Spinal cord (tissue), 10 donors: ENCODE results near the gene STX7. TPM values are rescaled to one million over a fixed set of nuclear protein-coding genes. Genes with fewer than 3 reads are reported as not detected.
A peak's percentile ranks its signal among the peaks of the same experiment; 100 is the strongest.

ENCODE experiments used
- DNase-seq, 6 donors: peaks; one replicate each; pipeline versions ENCODE4 v3.0.0 to v3.0.0-alpha.2; 2013 to 2015; ENCODE audit warnings: low spot score in 6 of 6, low read depth in 4 of 6
- H3K27ac ChIP-seq: one replicate; pipeline ENCODE4 v1.5.1; 2013; ENCODE audit warnings: low read depth, low read length, control low read depth
- H3K27me3 ChIP-seq: one replicate; pipeline ENCODE4 v1.6.1; 2013; ENCODE audit warnings: low read length; ENCODE audit not compliant: control insufficient read depth, insufficient read depth
- H3K36me3 ChIP-seq: one replicate; pipeline ENCODE4 v1.6.1; 2013; ENCODE audit warnings: low read length; ENCODE audit not compliant: control insufficient read depth, insufficient read depth
- H3K4me1 ChIP-seq: one replicate; pipeline ENCODE4 v1.6.1; 2013; ENCODE audit warnings: low read length; ENCODE audit not compliant: control insufficient read depth, insufficient read depth
- H3K4me3 ChIP-seq: one replicate; pipeline ENCODE4 v1.5.1; 2013; ENCODE audit warnings: low read depth, low read length, control low read depth
- H3K9me3 ChIP-seq: one replicate; pipeline ENCODE4 v1.6.1; 2013; ENCODE audit warnings: low read length; ENCODE audit not compliant: control insufficient read depth, insufficient read depth
- WGBS: methylation state at CpG from one replicate; pipeline ENCODE4 v1.1.5; 2013; ENCODE audit warnings: missing lambda C conversion rate; ENCODE audit not compliant: insufficient coverage; 5-methylcytosine and 5-hydroxymethylcytosine counted together
- polyA plus RNA-seq, 2 donors: library from polyadenylated mRNA; unstranded; fragments of 120-200 nt; gene quantifications; one replicate each; pipeline ENCODE4 v1.2.1, GENCODE V29; 2013; ENCODE audit not compliant: insufficient read length in 2 of 2
- total RNA-seq, 2 donors: library from RNA; depleted of rRNA in 1 of 2; stranded (reverse); fragments of 120-200 nt in 1 of 2; fragments of >200 nt in 1 of 2; gene quantifications; one replicate each; pipeline versions ENCODE4 v1.2.3 to v1.2.4, GENCODE V29; 2013 to 2014
- donor health status: healthy.

STX7 gene
- total and polyA plus RNA-seq, 4 donors: 54.1 to 96.6 (median 71.2) TPM

DNA sequence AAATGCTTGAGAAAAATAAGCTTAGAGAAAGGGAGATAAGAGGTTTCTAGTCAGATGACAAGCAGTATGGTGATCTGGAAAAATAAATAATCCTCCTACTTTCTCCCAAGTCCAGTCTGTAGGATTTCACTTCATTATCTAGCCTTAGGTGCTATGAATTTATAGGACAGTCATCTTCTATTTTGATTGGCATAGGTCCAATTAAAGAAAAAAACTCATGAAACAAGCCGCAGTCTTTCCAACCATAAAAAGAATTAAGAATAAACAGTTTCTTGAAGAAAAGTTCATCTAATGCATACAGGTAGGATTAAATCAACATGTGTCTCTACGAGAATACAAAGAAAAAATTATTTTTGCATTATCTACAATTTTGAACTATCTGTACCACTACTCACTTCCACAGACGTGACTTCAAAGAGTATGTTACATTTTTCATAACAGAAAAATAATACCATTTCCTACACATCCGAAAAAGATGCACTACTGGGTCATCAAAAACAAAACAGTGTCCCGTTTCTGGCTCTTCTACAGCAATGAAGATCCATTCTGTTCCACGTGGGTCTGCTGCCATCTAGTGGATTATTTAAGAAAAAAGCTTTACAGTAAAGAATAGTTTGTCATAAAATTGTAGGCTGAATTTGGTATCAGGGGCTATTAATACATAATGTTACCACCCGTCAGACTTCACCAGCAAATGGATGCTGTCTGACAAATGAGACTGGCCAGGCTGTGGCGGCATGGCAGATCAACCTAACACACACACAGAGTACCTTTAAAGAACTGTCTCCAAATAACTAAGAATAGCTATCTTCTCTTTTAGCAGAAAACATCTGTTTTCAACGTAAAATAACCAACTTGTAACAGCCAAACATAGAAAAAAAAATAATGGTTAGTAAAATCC is 28.9 kb downstream of the STX7 start:
- no peak overlapping the region for H3K27ac ChIP-seq
- no peaks in the 10 kb centered on the region for H3K9me3 ChIP-seq
- H3K36me3 ChIP-seq: no peaks in the 10 kb centered on the region
- H3K27me3 ChIP-seq: no peaks in the 10 kb centered on the region
- H3K4me3 ChIP-seq: no peak overlapping the region
- DNase-seq: peak; percentile 49 to 93 (median 66)
- no peaks in the 10 kb centered on the region for H3K4me1 ChIP-seq
- WGBS: 60% methylated on average over 1 of the region's 9 CpGs

DNA sequence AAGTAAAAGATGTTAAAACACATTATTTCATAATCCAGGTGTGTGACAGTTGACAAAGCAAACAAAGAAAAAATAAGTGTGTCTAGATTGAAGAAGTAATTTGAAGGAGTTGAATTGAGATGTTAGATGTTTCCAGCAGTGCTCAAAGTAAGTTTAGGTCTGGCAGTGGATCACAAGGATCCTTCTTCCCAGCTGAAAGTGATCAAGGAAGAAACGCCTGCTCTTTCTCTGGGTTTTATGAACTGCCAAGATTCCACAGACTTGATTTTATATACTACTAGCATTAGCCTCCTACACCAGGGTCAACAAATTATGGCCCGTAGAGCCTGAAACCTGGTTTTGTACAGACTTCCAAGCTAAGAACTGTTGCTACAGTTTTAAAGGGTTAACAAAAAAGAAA is 30.3 kb downstream of the STX7 start:
- WGBS: no CpG with 5 or more reads among the region's 2 CpGs
- Histone ChIP-seq H3K27me3 (no peaks in the 10 kb centered on the region), H3K27ac (no peak overlapping the region), H3K4me1 (no peaks in the 10 kb centered on the region), H3K36me3 (no peaks in the 10 kb centered on the region), H3K4me3 (no peak overlapping the region), H3K9me3 (no peaks in the 10 kb centered on the region)
- DNase-seq: no peak

DNA sequence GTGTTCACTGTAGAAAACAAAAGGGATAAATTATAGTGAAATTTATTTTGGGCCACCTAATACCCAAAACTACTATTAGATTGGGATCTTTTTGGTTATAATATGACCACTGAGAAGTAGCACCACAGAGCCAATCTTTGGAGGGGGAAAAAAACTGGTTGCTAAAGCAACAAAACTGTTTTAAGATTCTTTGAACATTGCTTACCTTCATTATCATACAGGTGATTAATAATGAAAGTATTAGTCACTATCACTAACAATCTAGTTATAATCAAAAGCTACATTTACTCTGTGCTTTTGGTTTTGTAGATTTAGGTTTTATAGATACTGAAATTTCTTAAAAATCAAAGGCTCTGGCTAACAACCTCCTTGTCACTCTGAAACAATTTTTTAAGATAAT is 31.7 kb downstream of the STX7 start:
- no peaks in the 10 kb centered on the region for H3K36me3 ChIP-seq
- no peak for DNase-seq
- no peaks in the 10 kb centered on the region for H3K4me1 ChIP-seq
- H3K27me3 ChIP-seq: no peaks in the 10 kb centered on the region
- no peak overlapping the region for H3K4me3 ChIP-seq
- H3K9me3 ChIP-seq: no peaks in the 10 kb centered on the region
- H3K27ac ChIP-seq: no peak overlapping the region

DNA sequence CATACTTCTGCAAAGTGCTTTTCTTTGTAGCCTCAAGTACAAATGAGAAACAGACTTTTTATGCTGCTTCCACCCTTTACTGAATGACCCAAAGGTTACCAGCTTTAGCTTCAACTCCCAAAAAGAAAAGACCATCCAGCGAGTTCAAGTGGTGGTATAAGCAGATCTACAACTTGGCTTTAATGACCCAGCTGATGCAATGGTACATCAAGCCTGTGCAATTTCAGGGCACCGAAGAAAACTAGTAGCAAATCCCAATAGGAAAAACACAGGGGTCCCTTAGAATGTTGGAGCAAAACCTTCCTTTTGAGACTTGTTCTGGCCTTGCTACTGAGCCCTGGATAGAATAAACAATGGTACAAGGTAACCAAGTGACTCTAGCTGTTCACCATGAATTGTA is 33.8 kb downstream of the STX7 start:
- Histone ChIP-seq H3K4me1 (no peaks in the 10 kb centered on the region), H3K9me3 (no peaks in the 10 kb centered on the region)
- WGBS: 100% methylated on average over 1 of the region's 2 CpGs

DNA sequence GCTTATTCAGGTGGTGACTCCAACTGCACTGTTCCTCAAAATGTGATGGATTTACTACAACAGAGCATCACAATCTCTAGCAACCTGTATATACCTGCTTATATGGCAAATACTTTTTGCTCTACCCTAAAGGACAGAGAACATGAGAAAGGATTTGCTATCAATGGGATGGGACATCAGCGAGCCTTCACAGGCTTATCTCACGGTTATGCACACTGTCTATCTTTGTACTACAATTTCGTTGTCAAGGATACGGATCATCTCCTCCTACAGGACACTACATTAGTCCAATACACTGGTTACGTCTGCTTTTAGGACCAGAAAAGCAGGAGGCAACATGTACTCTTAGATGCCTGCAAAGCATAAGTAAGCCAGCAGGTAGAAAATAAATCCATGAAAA is 34.2 kb downstream of the STX7 start:
- no peaks in the 10 kb centered on the region for H3K9me3 ChIP-seq
- H3K4me1 ChIP-seq: no peaks in the 10 kb centered on the region
- no peak overlapping the region for H3K27ac ChIP-seq
- no peak for DNase-seq
- 87% methylated on average over 4 of the region's 5 CpGs for WGBS
- H3K4me3 ChIP-seq: no peak overlapping the region
- H3K36me3 ChIP-seq: no peaks in the 10 kb centered on the region
- no peaks in the 10 kb centered on the region for H3K27me3 ChIP-seq

More for the DNA sequence above, 33.8 kb downstream of the STX7 start:
- Histone ChIP-seq H3K27ac (no peak overlapping the region), H3K27me3 (no peaks in the 10 kb centered on the region), H3K36me3 (no peaks in the 10 kb centered on the region), H3K4me3 (no peak overlapping the region)
- no peak for DNase-seq

DNA sequence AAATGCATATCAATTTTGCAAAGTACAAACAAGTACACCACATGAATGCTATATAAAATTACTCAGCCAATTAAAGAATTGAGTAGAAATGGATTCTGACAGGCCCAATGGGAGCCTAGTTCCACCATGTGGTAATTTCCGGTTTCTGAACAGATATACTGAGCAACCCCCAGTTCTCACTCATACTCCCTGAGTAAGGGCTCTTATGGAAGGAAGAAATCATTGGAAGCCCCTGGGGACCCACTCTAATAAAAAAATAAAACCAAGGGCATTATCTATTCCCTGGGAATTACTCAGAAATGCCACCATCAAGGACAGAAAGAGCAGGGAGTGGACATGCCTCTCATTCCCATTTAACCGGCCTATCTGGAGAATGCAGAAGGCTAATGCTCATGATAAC is 34.6 kb downstream of the STX7 start:
- Histone ChIP-seq H3K4me3 (no peak overlapping the region), H3K4me1 (no peaks in the 10 kb centered on the region), H3K9me3 (no peaks in the 10 kb centered on the region), H3K27me3 (no peaks in the 10 kb centered on the region), H3K27ac (no peak overlapping the region), H3K36me3 (no peaks in the 10 kb centered on the region)
- WGBS: 100% methylated on average over 1 of the region's 2 CpGs
- no peak for DNase-seq

DNA sequence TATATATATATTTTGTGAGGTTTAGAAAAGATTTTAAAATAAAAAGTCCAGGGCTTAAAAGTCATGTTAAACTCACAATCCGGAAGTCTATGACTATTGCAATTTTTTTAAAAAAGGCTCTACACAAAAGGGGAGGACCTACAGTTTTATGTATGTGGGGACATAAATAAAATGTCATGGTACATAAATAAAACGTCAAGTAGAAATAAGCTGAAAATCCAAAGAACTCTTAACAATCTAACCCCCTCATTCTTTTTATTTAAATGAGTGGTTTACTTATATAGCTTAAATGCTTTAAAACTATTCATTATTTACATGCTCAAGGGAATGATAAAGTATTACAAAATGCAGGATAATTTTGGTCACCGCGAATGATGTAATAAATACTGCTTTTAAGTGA is 36.2 kb downstream of the STX7 start:
- no peak for DNase-seq
- H3K9me3 ChIP-seq: no peaks in the 10 kb centered on the region
- WGBS: no CpG with 5 or more reads among the region's 4 CpGs
- H3K4me3 ChIP-seq: no peak overlapping the region
- H3K27me3 ChIP-seq: no peaks in the 10 kb centered on the region
- no peaks in the 10 kb centered on the region for H3K36me3 ChIP-seq
- H3K4me1 ChIP-seq: no peaks in the 10 kb centered on the region
- H3K27ac ChIP-seq: no peak overlapping the region

DNA sequence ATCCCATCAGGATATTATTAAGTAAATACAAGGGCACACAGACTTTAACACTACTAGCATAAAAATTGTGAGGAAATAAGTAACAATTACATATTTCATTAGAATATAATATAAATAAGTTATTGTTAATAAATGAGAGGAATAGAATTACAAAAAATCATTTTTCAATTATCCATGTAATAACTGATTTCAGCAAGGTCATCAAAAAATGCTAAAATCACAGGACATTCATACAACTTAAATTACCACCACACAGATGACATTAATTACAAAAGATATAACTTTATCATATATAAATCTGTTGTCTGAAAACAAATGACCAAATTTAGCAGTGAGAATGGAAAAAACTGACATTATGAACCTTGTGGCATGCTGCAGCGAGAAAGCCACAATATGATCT is 37.0 kb downstream of the STX7 start:
- Histone ChIP-seq H3K4me3 (no peak overlapping the region), H3K27ac (no peak overlapping the region), H3K27me3 (no peaks in the 10 kb centered on the region), H3K9me3 (no peaks in the 10 kb centered on the region), H3K36me3 (no peaks in the 10 kb centered on the region), H3K4me1 (no peaks in the 10 kb centered on the region)
- WGBS: no CpG with 5 or more reads among the region's 1 CpG
- DNase-seq: no peak

DNA sequence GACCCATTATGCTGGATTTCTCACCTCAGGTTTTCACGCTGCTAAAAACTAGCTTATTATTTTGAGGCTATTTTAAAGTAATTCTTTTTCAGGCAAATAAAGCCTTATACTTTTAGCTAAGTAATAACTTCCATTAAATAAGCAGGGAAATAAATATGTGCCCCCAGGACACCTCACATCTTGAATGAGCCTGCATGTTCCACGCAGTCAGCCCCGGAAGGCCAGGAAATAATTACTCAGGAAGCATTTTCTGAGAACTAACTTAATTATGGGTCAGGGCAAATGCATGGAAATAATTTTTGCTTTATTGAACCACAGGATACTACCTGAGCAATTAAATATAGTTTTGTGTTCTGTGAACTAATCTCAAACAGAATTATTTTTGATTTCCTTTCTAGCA is 41.1 kb downstream of the STX7 start:
- Histone ChIP-seq H3K36me3 (peaks cover 4% of the 10 kb centered on the region), H3K27ac (peak overlapping the region; percentile 22), H3K27me3 (no peaks in the 10 kb centered on the region), H3K4me1 (no peaks in the 10 kb centered on the region), H3K9me3 (no peaks in the 10 kb centered on the region), H3K4me3 (no peak overlapping the region)
- no peak for DNase-seq
- WGBS: no CpG with 5 or more reads among the region's 3 CpGs

DNA sequence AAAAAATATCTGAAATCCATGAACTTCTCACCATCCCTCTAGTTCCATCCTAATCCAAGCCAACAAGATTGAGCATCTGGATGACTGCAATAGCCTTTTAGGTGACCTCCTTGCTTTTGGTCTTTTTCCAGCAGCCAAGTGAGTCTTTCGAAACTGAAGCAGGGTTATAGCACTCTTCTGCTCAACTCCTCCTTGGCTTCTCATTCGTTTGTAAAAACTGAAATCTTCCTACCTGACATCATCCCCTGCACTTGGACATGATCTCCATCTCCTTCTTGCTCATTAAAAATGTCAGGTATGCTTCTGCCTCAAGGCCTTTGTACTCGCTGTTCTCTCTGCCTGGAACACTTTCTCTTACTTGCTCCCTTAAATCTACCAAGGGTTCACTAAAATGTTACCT is 46.0 kb downstream of the STX7 start:
- no peak overlapping the region for H3K4me3 ChIP-seq
- peaks cover 19% of the 10 kb centered on the region for H3K36me3 ChIP-seq
- H3K27me3 ChIP-seq: no peaks in the 10 kb centered on the region
- no peak overlapping the region for H3K27ac ChIP-seq
- H3K9me3 ChIP-seq: no peaks in the 10 kb centered on the region
- no peaks in the 10 kb centered on the region for H3K4me1 ChIP-seq
- 94% methylated on average over 3 of the region's 3 CpGs for WGBS
- DNase-seq: no peak
